ENCODE results near the gene TBC1D14.

DNA sequence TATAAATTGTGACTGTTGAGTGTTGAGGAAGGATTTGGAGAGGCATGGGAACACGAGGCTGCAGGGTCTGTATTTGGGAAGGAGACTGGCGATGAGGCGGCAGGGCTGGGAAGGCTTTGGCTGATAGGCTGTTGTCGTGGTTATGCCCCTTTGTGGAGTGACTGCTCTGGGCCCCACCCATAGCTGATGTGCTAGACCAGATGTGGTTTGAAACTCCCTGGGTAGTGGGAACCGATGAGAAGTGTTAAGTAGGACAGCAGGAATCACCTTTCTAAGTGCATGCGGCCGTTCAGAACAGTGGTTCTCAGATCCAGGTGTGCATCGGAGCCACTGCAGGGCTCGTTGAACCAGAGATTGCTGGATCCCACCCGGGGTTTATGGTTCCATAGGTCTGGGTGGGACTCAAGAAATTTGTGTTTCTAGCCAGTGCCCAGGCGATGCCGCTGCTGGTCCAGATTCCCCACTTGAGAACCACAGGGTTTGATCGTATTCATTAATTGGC lies 42.3 kb downstream of the TBC1D14 start:
- no peak for TF ChIP-seq TCF7L2 (IDR thresholded peaks at IDR 0.05; ENCODE audit: low read depth, low read length)
- TF ChIP-seq ZFP1 (CRISPR knock-in tag; IDR thresholded peaks at IDR 0.05), result no peak
- TF ChIP-seq, protein P1, sequence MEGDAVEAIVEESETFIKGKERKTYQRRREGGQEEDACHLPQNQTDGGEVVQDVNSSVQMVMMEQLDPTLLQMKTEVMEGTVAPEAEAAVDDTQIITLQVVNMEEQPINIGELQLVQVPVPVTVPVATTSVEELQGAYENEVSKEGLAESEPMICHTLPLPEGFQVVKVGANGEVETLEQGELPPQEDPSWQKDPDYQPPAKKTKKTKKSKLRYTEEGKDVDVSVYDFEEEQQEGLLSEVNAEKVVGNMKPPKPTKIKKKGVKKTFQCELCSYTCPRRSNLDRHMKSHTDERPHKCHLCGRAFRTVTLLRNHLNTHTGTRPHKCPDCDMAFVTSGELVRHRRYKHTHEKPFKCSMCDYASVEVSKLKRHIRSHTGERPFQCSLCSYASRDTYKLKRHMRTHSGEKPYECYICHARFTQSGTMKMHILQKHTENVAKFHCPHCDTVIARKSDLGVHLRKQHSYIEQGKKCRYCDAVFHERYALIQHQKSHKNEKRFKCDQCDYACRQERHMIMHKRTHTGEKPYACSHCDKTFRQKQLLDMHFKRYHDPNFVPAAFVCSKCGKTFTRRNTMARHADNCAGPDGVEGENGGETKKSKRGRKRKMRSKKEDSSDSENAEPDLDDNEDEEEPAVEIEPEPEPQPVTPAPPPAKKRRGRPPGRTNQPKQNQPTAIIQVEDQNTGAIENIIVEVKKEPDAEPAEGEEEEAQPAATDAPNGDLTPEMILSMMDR (IDR thresholded peaks at IDR 0.05 in 2 of 3, conservative IDR thresholded peaks at IDR 0.05 in 1 of 3; ENCODE audit: insufficient read depth in 2 of 3, low read depth in 1 of 3, low read length in 3 of 3), result no peak
- TF ChIP-seq ZNF561 (CRISPR knock-in tag; conservative IDR thresholded peaks at IDR 0.05), result no peak
- no peak for TF ChIP-seq POLR2AphosphoS5 (IDR thresholded peaks at IDR 0.05; ENCODE audit: control insufficient read depth, insufficient read depth, low read depth, low read length)
- TF ChIP-seq, protein P2, sequence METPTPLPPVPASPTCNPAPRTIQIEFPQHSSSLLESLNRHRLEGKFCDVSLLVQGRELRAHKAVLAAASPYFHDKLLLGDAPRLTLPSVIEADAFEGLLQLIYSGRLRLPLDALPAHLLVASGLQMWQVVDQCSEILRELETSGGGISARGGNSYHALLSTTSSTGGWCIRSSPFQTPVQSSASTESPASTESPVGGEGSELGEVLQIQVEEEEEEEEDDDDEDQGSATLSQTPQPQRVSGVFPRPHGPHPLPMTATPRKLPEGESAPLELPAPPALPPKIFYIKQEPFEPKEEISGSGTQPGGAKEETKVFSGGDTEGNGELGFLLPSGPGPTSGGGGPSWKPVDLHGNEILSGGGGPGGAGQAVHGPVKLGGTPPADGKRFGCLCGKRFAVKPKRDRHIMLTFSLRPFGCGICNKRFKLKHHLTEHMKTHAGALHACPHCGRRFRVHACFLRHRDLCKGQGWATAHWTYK (CRISPR knock-in tag; IDR thresholded peaks at IDR 0.05), result no peak
- no peak for TF ChIP-seq TGIF2 (CRISPR knock-in tag; IDR thresholded peaks at IDR 0.05)
- no peak for TF ChIP-seq ZNF134 (CRISPR knock-in tag; conservative IDR thresholded peaks at IDR 0.05)
- no peak for TF ChIP-seq CHD4 (IDR thresholded peaks at IDR 0.05; ENCODE audit: insufficient read depth, insufficient replicate concordance, low read depth, low read length, poor library complexity, severe bottlenecking)
- TF ChIP-seq STAT5A (IDR thresholded peaks at IDR 0.05; ENCODE audit: borderline replicate concordance, low read length), result no peak
- no peak for TF ChIP-seq ZNF431 (CRISPR knock-in tag; IDR thresholded peaks at IDR 0.05)

Measured in K562 (cell line).